Gastroesophageal sphincter (tissue), 4 donors: ENCODE data around the gene U2SURP. TPM values are rescaled to one million over a fixed set of nuclear protein-coding genes. Genes with fewer than 3 reads are reported as not detected.
A peak's percentile ranks its signal among the peaks of the same experiment; 100 is the strongest.

Source experiments
- ATAC-seq: fragments of 150-250 bp; one replicate; pipeline ENCODE4 v1.9.1; 2016; ENCODE audit warnings: mild to moderate bottlenecking, moderate library complexity
- H3K27ac ChIP-seq, 4 donors: fragments of 200-600 bp; sonication (generic) in 3 of 4; 1 replicate in 3 of 4; 2 replicates in 1 of 4; pipeline ENCODE4 v1.5.1; 2016 to 2019
- H3K27me3 ChIP-seq: fragments of 200-600 bp; sonication (generic); one replicate; pipeline ENCODE4 v1.5.1; 2019
- H3K36me3 ChIP-seq, 2 donors: fragments of 200-600 bp; sonication (generic); one replicate each; pipeline ENCODE4 v1.5.1; 2019; ENCODE audit warnings: control low read depth in 1 of 2
- H3K4me1 ChIP-seq, 3 donors: fragments of 200-600 bp; sonication (generic); 1 replicate in 2 of 3; 2 replicates in 1 of 3; pipeline ENCODE4 v1.5.1; 2016 to 2019; ENCODE audit warnings: control low read depth in 2 of 3
- H3K4me3 ChIP-seq, 2 donors: fragments of 200-600 bp; sonication (generic); one replicate each; pipeline ENCODE4 v1.5.1; 2019; ENCODE audit warnings: mild to moderate bottlenecking in 1 of 2, moderate library complexity in 1 of 2
- H3K9me3 ChIP-seq, 3 donors: fragments of 200-600 bp; sonication (generic); one replicate each; pipeline ENCODE4 v1.5.1; 2017 to 2019; ENCODE audit warnings: control low read depth in 2 of 3
- EP300 ChIP-seq: sonication (generic); formaldehyde crosslinking; IDR thresholded peaks from one replicate; pipeline ENCODE4 v1.6.1; 2017; ENCODE audit warnings: antibody characterized with exemption, mild to moderate bottlenecking
- POLR2A ChIP-seq, 2 donors: fragments of 450-650 bp; IDR thresholded peaks; one replicate each; pipeline ENCODE4 v1.6.1; 2017; ENCODE audit warnings: antibody characterized with exemption in 2 of 2, mild to moderate bottlenecking in 2 of 2, moderate library complexity in 1 of 2
- POLR2AphosphoS5 ChIP-seq: sonication (generic); formaldehyde crosslinking; IDR thresholded peaks from one replicate; pipeline ENCODE4 v1.6.1; 2017; ENCODE audit warnings: antibody characterized with exemption
- WGBS, 2 donors: methylation state at CpG; one replicate each; pipeline ENCODE4 v1.1.5; 2018; ENCODE audit warnings: low coverage in 1 of 2; 5-methylcytosine and 5-hydroxymethylcytosine counted together
- total RNA-seq, 4 donors: library from RNA; depleted of rRNA; stranded (reverse); fragments of >200 nt; gene quantifications; one replicate each; pipeline ENCODE4 v1.1.0, GENCODE V29; 2016
- TF ChIP-seq, protein P1 (sequence below), 4 experiments: fragments of 200-600 bp in 2 of 4; fragments of 450-650 bp in 2 of 4; sonication (generic) in 1 of 4; IDR thresholded peaks; one replicate each; pipeline ENCODE4 v1.5.1; 2017 to 2019; ENCODE audit warnings: antibody characterized with exemption in 4 of 4, mild to moderate bottlenecking in 2 of 4, moderate library complexity in 2 of 4

Gene U2SURP
- total RNA-seq, 4 donors from 2014 or later: 40.5 to 111 (median 60.4) TPM

DNA sequence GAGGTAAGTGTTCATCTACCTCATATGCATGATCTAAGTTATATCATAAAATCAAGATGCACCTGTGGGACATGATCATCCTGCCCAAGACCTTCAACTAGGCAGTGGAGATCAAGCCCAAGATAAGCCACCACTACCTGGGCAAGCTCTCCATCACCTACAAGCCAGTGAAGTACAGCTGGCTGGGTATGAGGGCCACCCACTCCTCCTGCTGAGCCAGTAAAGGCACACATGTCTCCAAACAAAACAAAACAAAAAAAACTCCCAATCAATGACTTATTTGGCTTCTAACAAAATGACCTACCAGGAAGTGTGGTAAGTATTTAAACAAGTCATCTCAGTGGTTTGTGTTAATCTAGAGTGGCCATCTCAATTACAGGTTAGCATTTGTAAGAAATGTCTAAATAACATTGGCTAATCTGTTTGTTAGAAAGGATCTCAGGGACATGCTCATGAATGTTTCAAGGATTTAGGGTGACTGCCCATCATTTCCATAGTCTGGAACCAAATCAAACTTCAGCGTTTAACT lies 41.0 kb upstream of the U2SURP start:
- Histone ChIP-seq H3K27ac (no peak overlapping the region), H3K4me1 (peaks cover 0 to 17% (median 0%) of the 10 kb centered on the region in 3 donors), H3K27me3 (peaks cover 62% of the 10 kb centered on the region), H3K4me3 (no peak overlapping the region), H3K9me3 (no peaks in the 10 kb centered on the region), H3K36me3 (no peaks in the 10 kb centered on the region)
- no peak for ATAC-seq
- 80 to 88% methylated on average over 1 of the region's 1 CpG for WGBS, 2 donors
- TF ChIP-seq EP300: no peak
- TF ChIP-seq, protein P1, sequence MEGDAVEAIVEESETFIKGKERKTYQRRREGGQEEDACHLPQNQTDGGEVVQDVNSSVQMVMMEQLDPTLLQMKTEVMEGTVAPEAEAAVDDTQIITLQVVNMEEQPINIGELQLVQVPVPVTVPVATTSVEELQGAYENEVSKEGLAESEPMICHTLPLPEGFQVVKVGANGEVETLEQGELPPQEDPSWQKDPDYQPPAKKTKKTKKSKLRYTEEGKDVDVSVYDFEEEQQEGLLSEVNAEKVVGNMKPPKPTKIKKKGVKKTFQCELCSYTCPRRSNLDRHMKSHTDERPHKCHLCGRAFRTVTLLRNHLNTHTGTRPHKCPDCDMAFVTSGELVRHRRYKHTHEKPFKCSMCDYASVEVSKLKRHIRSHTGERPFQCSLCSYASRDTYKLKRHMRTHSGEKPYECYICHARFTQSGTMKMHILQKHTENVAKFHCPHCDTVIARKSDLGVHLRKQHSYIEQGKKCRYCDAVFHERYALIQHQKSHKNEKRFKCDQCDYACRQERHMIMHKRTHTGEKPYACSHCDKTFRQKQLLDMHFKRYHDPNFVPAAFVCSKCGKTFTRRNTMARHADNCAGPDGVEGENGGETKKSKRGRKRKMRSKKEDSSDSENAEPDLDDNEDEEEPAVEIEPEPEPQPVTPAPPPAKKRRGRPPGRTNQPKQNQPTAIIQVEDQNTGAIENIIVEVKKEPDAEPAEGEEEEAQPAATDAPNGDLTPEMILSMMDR (IDR thresholded peaks at IDR 0.05): no peak
- TF ChIP-seq POLR2AphosphoS5: no peak
- TF ChIP-seq POLR2A (IDR thresholded peaks at IDR 0.05): no peak

DNA sequence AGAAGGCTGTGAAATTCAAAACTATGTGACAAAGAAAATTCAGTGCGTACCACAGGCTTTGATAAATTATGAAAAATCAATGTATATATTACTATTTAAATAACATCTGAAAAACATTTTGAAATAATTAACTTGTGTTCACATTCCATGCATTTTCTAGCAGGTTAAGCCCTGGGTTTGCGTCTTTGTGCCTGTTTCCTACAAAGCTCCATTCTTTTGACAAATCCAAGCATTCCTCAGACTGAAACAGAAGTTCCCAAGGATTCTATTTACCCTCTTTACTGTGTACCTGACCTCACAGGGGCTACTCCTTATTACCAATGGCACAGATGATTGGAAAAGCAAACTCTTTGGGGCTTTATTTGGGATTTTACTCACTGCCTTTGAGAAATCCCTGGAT lies 39.8 kb upstream of the U2SURP start:
- no peaks in the 10 kb centered on the region for H3K9me3 ChIP-seq
- TF ChIP-seq POLR2AphosphoS5 (no peak), POLR2A (IDR thresholded peaks at IDR 0.05) (no peak), EP300 (no peak)
- TF ChIP-seq, protein P1 (IDR thresholded peaks at IDR 0.05): no peak
- peaks cover 62% of the 10 kb centered on the region for H3K27me3 ChIP-seq
- peaks cover 0 to 17% (median 0%) of the 10 kb centered on the region in 3 donors for H3K4me1 ChIP-seq
- 63 to 87% methylated on average over 2 of the region's 2 CpGs for WGBS, 2 donors
- no peak overlapping the region for H3K4me3 ChIP-seq
- H3K27ac ChIP-seq: no peak overlapping the region
- ATAC-seq: no peak
- no peaks in the 10 kb centered on the region for H3K36me3 ChIP-seq

DNA sequence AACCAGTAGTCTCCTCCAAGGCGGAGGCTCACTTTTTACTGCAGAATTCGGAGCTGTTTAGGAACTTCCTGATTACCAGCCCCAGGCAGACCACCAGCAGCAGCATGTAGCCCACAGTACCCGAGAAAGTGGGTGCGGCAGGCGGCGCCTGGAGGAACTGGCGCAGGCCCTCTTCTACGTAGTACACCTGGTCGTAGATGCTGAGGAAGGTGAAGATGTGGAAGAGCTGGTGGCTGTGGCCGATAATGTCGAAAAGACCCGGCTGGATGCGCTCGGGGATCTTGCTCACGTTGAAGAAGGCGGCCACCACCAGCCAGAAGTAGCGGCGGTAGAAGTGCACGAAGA lies 39.2 kb upstream of the U2SURP start:
- no peak for ATAC-seq
- TF ChIP-seq POLR2A (IDR thresholded peaks at IDR 0.05): no peak
- no peak for TF ChIP-seq EP300
- TF ChIP-seq POLR2AphosphoS5: no peak
- TF ChIP-seq, protein P1 (IDR thresholded peaks at IDR 0.05): no peak
- Histone ChIP-seq H3K9me3 (no peaks in the 10 kb centered on the region), H3K27me3 (peaks cover 62% of the 10 kb centered on the region), H3K36me3 (no peaks in the 10 kb centered on the region), H3K27ac (no peak overlapping the region), H3K4me3 (no peak overlapping the region), H3K4me1 (peaks cover 0 to 17% (median 0%) of the 10 kb centered on the region in 3 donors)
- WGBS, 2 donors: 92 to 100% methylated on average over 1 to 15 of the region's 19 CpGs

DNA sequence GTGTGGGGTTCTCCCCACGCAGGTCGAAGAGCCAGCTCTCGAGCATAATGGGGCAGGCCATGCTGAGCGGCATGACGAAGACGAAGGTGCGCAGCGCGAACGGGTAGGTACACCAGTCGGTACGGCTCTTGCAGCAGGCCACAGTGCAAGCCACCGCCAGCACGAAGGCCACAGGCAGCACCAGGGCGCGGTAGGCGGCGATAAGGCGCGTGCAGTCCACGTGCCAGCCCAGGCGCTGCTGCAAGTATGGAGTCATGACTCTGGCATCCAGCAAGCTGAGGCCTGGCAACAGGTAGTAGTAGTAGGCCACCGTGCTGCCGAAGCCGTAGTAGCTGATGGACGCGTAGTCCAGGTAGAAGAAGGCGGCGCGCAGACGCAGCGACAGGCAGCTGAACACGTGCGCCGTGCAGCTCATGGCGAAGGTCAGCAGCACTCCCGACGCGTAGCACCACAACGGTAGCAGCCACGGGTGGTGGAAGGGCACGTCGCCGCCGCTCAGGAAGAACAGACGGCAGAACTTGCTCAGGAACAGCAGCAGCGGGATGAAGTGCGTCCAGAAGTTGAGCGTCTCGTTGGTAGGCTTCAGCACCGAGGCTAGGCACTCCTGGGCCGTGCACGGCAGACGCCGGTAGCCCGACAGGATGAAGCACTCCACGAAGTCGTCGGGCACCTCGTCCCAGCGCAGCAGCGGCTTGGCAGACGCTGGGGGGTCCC lies 38.7 kb upstream of the U2SURP start:
- 71% methylated on average over 38 of the region's 63 CpGs; no CpG with 5 or more reads in 1 of the 2 donors for WGBS, 2 donors
- ATAC-seq: no peak

DNA sequence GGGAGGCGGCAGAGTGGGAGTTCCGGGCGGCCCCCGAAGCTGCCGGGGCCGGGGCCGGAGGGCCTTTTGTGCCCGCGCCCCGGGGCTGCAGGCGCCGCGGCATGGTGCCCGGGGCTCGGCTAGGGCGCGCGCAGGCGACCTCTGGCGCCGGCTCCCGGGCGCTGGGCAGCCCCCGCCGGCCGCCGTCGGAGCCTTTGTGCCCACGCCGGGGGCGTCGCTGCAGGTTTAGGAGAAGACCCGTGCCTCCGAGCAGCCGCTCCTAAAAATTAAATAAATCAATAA lies 38.2 kb upstream of the U2SURP start:
- peak overlapping the region in 1 of 2 donors; percentile 67 for H3K4me3 ChIP-seq
- no peaks in the 10 kb centered on the region for H3K9me3 ChIP-seq
- WGBS, 2 donors: no CpG with 5 or more reads among the region's 35 CpGs
- H3K27me3 ChIP-seq: peaks cover 55% of the 10 kb centered on the region
- no peak for ATAC-seq
- no peaks in the 10 kb centered on the region for H3K36me3 ChIP-seq
- peaks cover 0 to 17% (median 0%) of the 10 kb centered on the region in 3 donors for H3K4me1 ChIP-seq
- TF ChIP-seq POLR2A (IDR thresholded peaks at IDR 0.05): no peak
- no peak for TF ChIP-seq EP300
- TF ChIP-seq, protein P1 (IDR thresholded peaks at IDR 0.05): no peak
- no peak for TF ChIP-seq POLR2AphosphoS5
- no peak overlapping the region for H3K27ac ChIP-seq

More for the DNA sequence above, 38.7 kb upstream of the U2SURP start:
- Histone ChIP-seq H3K27ac (no peak overlapping the region), H3K27me3 (peaks cover 60% of the 10 kb centered on the region), H3K9me3 (no peaks in the 10 kb centered on the region), H3K4me3 (peak overlapping the region in 1 of 2 donors; percentile 67), H3K36me3 (no peaks in the 10 kb centered on the region), H3K4me1 (peaks cover 0 to 17% (median 0%) of the 10 kb centered on the region in 3 donors)
- TF ChIP-seq POLR2AphosphoS5 (no peak), EP300 (no peak)
